ENCODE data around the gene FAM171A1.

Gene FAM171A1

DNA sequence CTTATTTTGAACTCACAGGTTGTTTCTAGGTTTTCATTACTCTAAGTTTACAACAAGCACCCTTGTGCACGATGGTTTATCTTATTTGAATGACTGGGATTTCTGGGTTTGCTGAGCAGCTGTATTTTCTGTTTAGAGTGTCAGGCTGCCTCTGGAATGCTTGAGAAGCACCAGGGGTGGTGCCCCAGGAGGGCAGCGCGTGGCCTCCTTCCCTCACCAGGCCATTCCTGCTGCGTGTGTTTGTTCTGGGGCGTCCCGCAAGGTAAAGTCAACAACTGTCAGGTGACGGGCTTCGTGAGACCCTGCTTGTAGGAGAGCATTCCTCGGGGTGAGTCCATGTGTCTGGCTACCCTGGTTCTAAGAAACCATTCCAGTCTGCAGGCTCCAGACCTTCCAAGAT is 54.9 kb downstream of the FAM171A1 start:
- no peak overlapping the region for H3K4ac ChIP-seq (ENCODE audit: low read length)
- H3K4me2 ChIP-seq (ENCODE audit: insufficient read depth, low read length, poor library complexity, severe bottlenecking) = no peak overlapping the region
- H3K14ac ChIP-seq (ENCODE audit: low read length) = no peak overlapping the region
- peaks cover 11 to 14% of the 10 kb centered on the region in 2 donors for H3K4me1 ChIP-seq (ENCODE audit: control insufficient read depth in 2 of 2, insufficient read depth in 1 of 2, low read depth in 1 of 2, low read length in 2 of 2)
- DNase-seq (ENCODE audit: low spot score) = no peak
- H3K23ac ChIP-seq (ENCODE audit: low read depth, low read length, poor library complexity) = no peak overlapping the region
- H3K36me3 ChIP-seq (replicated peaks in 1 of 2; ENCODE audit: control insufficient read depth in 2 of 2, insufficient read depth in 2 of 2, low read length in 2 of 2) = peaks cover 0 to 5% of the 10 kb centered on the region in 2 donors
- H3K4me3 ChIP-seq (ENCODE audit: low read length in 2 of 2) = no peak overlapping the region
- H2BK12ac ChIP-seq (ENCODE audit: low read length) = no peak overlapping the region
- no peaks in the 10 kb centered on the region for H3K27me3 ChIP-seq (ENCODE audit: control insufficient read depth in 3 of 3, insufficient read depth in 3 of 3, low read depth in 1 of 3, low read length in 3 of 3)
- H3K9me3 ChIP-seq (replicated peaks in 1 of 2; ENCODE audit: control insufficient read depth in 2 of 2, insufficient read depth in 1 of 2, low read depth in 1 of 2, low read length in 2 of 2) = peaks cover 0 to 7% of the 10 kb centered on the region in 2 donors
- H2BK120ac ChIP-seq (ENCODE audit: low read depth, low read length) = no peak overlapping the region
- H3K79me1 ChIP-seq (ENCODE audit: low read depth, low read length) = no peaks in the 10 kb centered on the region
- no peak overlapping the region for H3K9ac ChIP-seq (ENCODE audit: low read depth, low read length, poor library complexity)
- peak overlapping the region; percentile 61 for H2AK5ac ChIP-seq (ENCODE audit: low read depth, low read length)
- no CpG with 5 or more reads among the region's 9 CpGs for WGBS, 2 donors (ENCODE audit: extremely low coverage in 2 of 2, insufficient read length in 2 of 2, insufficient replicate concordance in 1 of 2)
- H2BK15ac ChIP-seq (ENCODE audit: low read length) = no peak overlapping the region
- no peak overlapping the region for H4K8ac ChIP-seq (ENCODE audit: low read depth, low read length)
- H4K91ac ChIP-seq (ENCODE audit: low read depth, low read length, poor library complexity) = no peak overlapping the region
- no peak overlapping the region for H3K27ac ChIP-seq (replicated peaks; ENCODE audit: low read length)
- H2AFZ ChIP-seq (ENCODE audit: low read length) = no peak overlapping the region
- H2BK5ac ChIP-seq (ENCODE audit: low read length) = no peak overlapping the region
- peak overlapping the region; percentile 61 for H3K18ac ChIP-seq (ENCODE audit: low read length)

DNA sequence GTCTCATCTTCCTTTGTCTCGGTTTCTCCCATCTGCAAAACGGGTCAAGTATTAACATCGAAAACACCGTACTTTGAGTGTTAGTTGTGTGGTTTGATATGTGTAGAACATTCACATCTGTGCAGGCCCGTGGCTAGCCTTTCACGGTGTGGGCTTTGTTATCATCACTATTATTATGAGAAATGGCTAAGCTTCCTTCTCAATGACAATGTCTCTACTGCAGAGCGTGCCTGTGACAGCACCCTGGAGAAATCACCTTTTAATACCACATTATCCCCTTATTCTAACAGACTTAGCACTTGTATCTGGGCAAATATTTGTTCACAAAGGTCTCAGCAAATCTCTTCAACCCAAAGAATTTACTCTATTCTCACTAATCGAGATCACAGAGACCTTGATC is 55.8 kb downstream of the FAM171A1 start:
- Histone ChIP-seq H2AFZ (ENCODE audit: low read length) (no peak overlapping the region), H2BK15ac (ENCODE audit: low read length) (no peak overlapping the region), H2AK5ac (ENCODE audit: low read depth, low read length) (no peak overlapping the region), H3K14ac (ENCODE audit: low read length) (no peak overlapping the region), H3K18ac (ENCODE audit: low read length) (no peak overlapping the region), H3K27me3 (ENCODE audit: control insufficient read depth in 3 of 3, insufficient read depth in 3 of 3, low read depth in 1 of 3, low read length in 3 of 3) (no peaks in the 10 kb centered on the region), H3K36me3 (replicated peaks in 1 of 2; ENCODE audit: control insufficient read depth in 2 of 2, insufficient read depth in 2 of 2, low read length in 2 of 2) (peaks cover 0 to 5% of the 10 kb centered on the region in 2 donors), H2BK12ac (ENCODE audit: low read length) (no peak overlapping the region), H3K9ac (ENCODE audit: low read depth, low read length, poor library complexity) (no peak overlapping the region), H3K4me3 (ENCODE audit: low read length in 2 of 2) (no peak overlapping the region), H2BK120ac (ENCODE audit: low read depth, low read length) (no peak overlapping the region), H4K8ac (ENCODE audit: low read depth, low read length) (no peak overlapping the region), H4K91ac (ENCODE audit: low read depth, low read length, poor library complexity) (no peak overlapping the region), H3K4me2 (ENCODE audit: insufficient read depth, low read length, poor library complexity, severe bottlenecking) (no peak overlapping the region), H3K4me1 (ENCODE audit: control insufficient read depth in 2 of 2, insufficient read depth in 1 of 2, low read depth in 1 of 2, low read length in 2 of 2) (peaks cover 11 to 14% of the 10 kb centered on the region in 2 donors), H2BK5ac (ENCODE audit: low read length) (no peak overlapping the region), H3K79me1 (ENCODE audit: low read depth, low read length) (peaks cover 2% of the 10 kb centered on the region), H3K23ac (ENCODE audit: low read depth, low read length, poor library complexity) (no peak overlapping the region), H3K4ac (ENCODE audit: low read length) (no peak overlapping the region), H3K27ac (replicated peaks; ENCODE audit: low read length) (no peak overlapping the region), H3K9me3 (replicated peaks in 1 of 2; ENCODE audit: control insufficient read depth in 2 of 2, insufficient read depth in 1 of 2, low read depth in 1 of 2, low read length in 2 of 2) (peaks cover 0 to 5% of the 10 kb centered on the region in 2 donors)
- no peak for DNase-seq (ENCODE audit: low spot score)
- WGBS, 2 donors (ENCODE audit: extremely low coverage in 2 of 2, insufficient read length in 2 of 2, insufficient replicate concordance in 1 of 2) = no CpG with 5 or more reads among the region's 8 CpGs

- Histone ChIP-seq H3K9me3 (replicated peaks in 1 of 2; ENCODE audit: control insufficient read depth in 2 of 2, insufficient read depth in 1 of 2, low read depth in 1 of 2, low read length in 2 of 2) (no peaks in the 10 kb centered on the region), H3K4me2 (ENCODE audit: insufficient read depth, low read length, poor library complexity, severe bottlenecking) (no peak overlapping the region), H2BK5ac (ENCODE audit: low read length) (no peak overlapping the region), H3K79me1 (ENCODE audit: low read depth, low read length) (peaks cover 2% of the 10 kb centered on the region), H2AFZ (ENCODE audit: low read length) (no peak overlapping the region), H3K4me3 (ENCODE audit: low read length in 2 of 2) (peak overlapping the region in 1 of 2 donors; percentile 1), H2AK5ac (ENCODE audit: low read depth, low read length) (no peak overlapping the region), H2BK12ac (ENCODE audit: low read length) (no peak overlapping the region), H4K8ac (ENCODE audit: low read depth, low read length) (no peak overlapping the region), H3K4me1 (ENCODE audit: control insufficient read depth in 2 of 2, insufficient read depth in 1 of 2, low read depth in 1 of 2, low read length in 2 of 2) (peaks cover 11 to 14% of the 10 kb centered on the region in 2 donors), H3K4ac (ENCODE audit: low read length) (no peak overlapping the region), H3K23ac (ENCODE audit: low read depth, low read length, poor library complexity) (no peak overlapping the region), H3K27me3 (ENCODE audit: control insufficient read depth in 3 of 3, insufficient read depth in 3 of 3, low read depth in 1 of 3, low read length in 3 of 3) (no peaks in the 10 kb centered on the region), H2BK120ac (ENCODE audit: low read depth, low read length) (no peak overlapping the region), H3K27ac (replicated peaks; ENCODE audit: low read length) (no peak overlapping the region), H3K9ac (ENCODE audit: low read depth, low read length, poor library complexity) (no peak overlapping the region), H3K14ac (ENCODE audit: low read length) (no peak overlapping the region), H4K91ac (ENCODE audit: low read depth, low read length, poor library complexity) (no peak overlapping the region), H3K36me3 (replicated peaks in 1 of 2; ENCODE audit: control insufficient read depth in 2 of 2, insufficient read depth in 2 of 2, low read length in 2 of 2) (peaks cover 0 to 5% of the 10 kb centered on the region in 2 donors), H2BK15ac (ENCODE audit: low read length) (no peak overlapping the region), H3K18ac (ENCODE audit: low read length) (peak overlapping the region; percentile 13)
- no CpG with 5 or more reads among the region's 17 CpGs for WGBS, 2 donors (ENCODE audit: extremely low coverage in 2 of 2, insufficient read length in 2 of 2, insufficient replicate concordance in 1 of 2)
- DNase-seq (ENCODE audit: low spot score) = no peak
Measured at GRCh38 chr10:15314482-15315045, 56.5 kb downstream of the FAM171A1 start.

- H3K4me3 ChIP-seq (ENCODE audit: low read length in 2 of 2) = no peak overlapping the region
- H2BK120ac ChIP-seq (ENCODE audit: low read depth, low read length) = no peak overlapping the region
- no peak overlapping the region for H3K4me2 ChIP-seq (ENCODE audit: insufficient read depth, low read length, poor library complexity, severe bottlenecking)
Measured at GRCh38 chr10:15313843-15314242, 57.2 kb downstream of the FAM171A1 start.

More at GRCh38 chr10:15313843-15314242, 57.2 kb downstream of the FAM171A1 start:
- Histone ChIP-seq H2AK5ac (ENCODE audit: low read depth, low read length) (no peak overlapping the region), H4K91ac (ENCODE audit: low read depth, low read length, poor library complexity) (no peak overlapping the region), H3K79me1 (ENCODE audit: low read depth, low read length) (peaks cover 2% of the 10 kb centered on the region), H3K18ac (ENCODE audit: low read length) (no peak overlapping the region), H3K27me3 (ENCODE audit: control insufficient read depth in 3 of 3, insufficient read depth in 3 of 3, low read depth in 1 of 3, low read length in 3 of 3) (no peaks in the 10 kb centered on the region), H2BK5ac (ENCODE audit: low read length) (no peak overlapping the region), H3K9me3 (replicated peaks in 1 of 2; ENCODE audit: control insufficient read depth in 2 of 2, insufficient read depth in 1 of 2, low read depth in 1 of 2, low read length in 2 of 2) (no peaks in the 10 kb centered on the region), H2BK12ac (ENCODE audit: low read length) (no peak overlapping the region), H3K4me1 (ENCODE audit: control insufficient read depth in 2 of 2, insufficient read depth in 1 of 2, low read depth in 1 of 2, low read length in 2 of 2) (peaks cover 11 to 14% of the 10 kb centered on the region in 2 donors), H3K14ac (ENCODE audit: low read length) (no peak overlapping the region), H3K4ac (ENCODE audit: low read length) (no peak overlapping the region), H3K23ac (ENCODE audit: low read depth, low read length, poor library complexity) (no peak overlapping the region), H3K27ac (replicated peaks; ENCODE audit: low read length) (no peak overlapping the region), H2BK15ac (ENCODE audit: low read length) (no peak overlapping the region), H2AFZ (ENCODE audit: low read length) (peak overlapping the region; percentile 36), H4K8ac (ENCODE audit: low read depth, low read length) (no peak overlapping the region), H3K9ac (ENCODE audit: low read depth, low read length, poor library complexity) (no peak overlapping the region), H3K36me3 (replicated peaks in 1 of 2; ENCODE audit: control insufficient read depth in 2 of 2, insufficient read depth in 2 of 2, low read length in 2 of 2) (peaks cover 0 to 5% of the 10 kb centered on the region in 2 donors)
- no CpG with 5 or more reads among the region's 13 CpGs for WGBS, 2 donors (ENCODE audit: extremely low coverage in 2 of 2, insufficient read length in 2 of 2, insufficient replicate concordance in 1 of 2)
- no peak for DNase-seq (ENCODE audit: low spot score)

All from neuronal stem cell (in vitro differentiated cells).